HepG2 (cell line): Measurements from ENCODE around the gene METTL13. TPM values are rescaled to one million over a fixed set of nuclear protein-coding genes. Genes with fewer than 3 reads are reported as not detected.

ENCODE experiments used
- ARID4A ChIP-seq: sonication (generic); formaldehyde crosslinking; IDR thresholded peaks from 2 replicates; pipeline ENCODE4 v1.5.0; 2020; ENCODE audit warnings: mild to moderate bottlenecking, missing genetic modification reagents, borderline replicate concordance
- CHD2 ChIP-seq: IDR thresholded peaks from 2 replicates; pipeline ENCODE4 v1.6.1; 2011; ENCODE audit warnings: low read depth, low read length, improper control_type of control experiment
- FOXM1 ChIP-seq: sonication (generic); formaldehyde crosslinking; IDR thresholded peaks from 2 replicates; pipeline ENCODE4 v1.5.0; 2020; ENCODE audit warnings: missing genetic modification reagents
- GATA4 ChIP-seq: sonication (generic); IDR thresholded peaks from 2 replicates; pipeline ENCODE4 v1.6.1; 2016; ENCODE audit warnings: antibody characterized with exemption, low read depth, borderline replicate concordance
- KAT2B ChIP-seq: fragments of 150-350 bp; IDR thresholded peaks from 2 replicates; pipeline ENCODE4 v1.6.1; 2014; ENCODE audit warnings: low read depth, low read length, borderline replicate concordance
- MED13 ChIP-seq: sonication (generic); formaldehyde crosslinking; IDR thresholded peaks from 2 replicates; pipeline ENCODE4 v1.5.0; 2020; ENCODE audit warnings: missing genetic modification reagents
- MTA3 ChIP-seq: sonication (generic); formaldehyde crosslinking; IDR thresholded peaks from 2 replicates; pipeline ENCODE4 v1.4.0; 2020; ENCODE audit warnings: missing genetic modification reagents
- SNAPC2 ChIP-seq: sonication (generic); formaldehyde crosslinking; IDR thresholded peaks from 2 replicates; pipeline ENCODE4 v1.8.1; 2022; ENCODE audit warnings: mild to moderate bottlenecking, missing genetic modification reagents
- TBL1XR1 ChIP-seq: fragments of 150-350 bp; IDR thresholded peaks from 2 replicates; pipeline ENCODE4 v1.6.1; 2014; ENCODE audit warnings: borderline replicate concordance, low read length; ENCODE audit not compliant: partially characterized antibody
- ZBTB34 ChIP-seq: sonication (generic); formaldehyde crosslinking; IDR thresholded peaks from 2 replicates; pipeline ENCODE4 v1.8.0; 2022; ENCODE audit warnings: mild to moderate bottlenecking, missing genetic modification reagents
- ZFX ChIP-seq: sonication (generic); formaldehyde crosslinking; IDR thresholded peaks from 2 replicates; pipeline ENCODE4 v1.4.0; 2020; ENCODE audit warnings: mild to moderate bottlenecking, low read depth, missing genetic modification reagents, moderate library complexity
- ZNF18 ChIP-seq: sonication (generic); formaldehyde crosslinking; IDR thresholded peaks from 2 replicates; pipeline ENCODE4 v1.8.0; 2022; ENCODE audit warnings: mild to moderate bottlenecking, missing genetic modification reagents; ENCODE audit not compliant: insufficient replicate concordance
- ZNF251 ChIP-seq: sonication (generic); formaldehyde crosslinking; IDR thresholded peaks from 2 replicates; pipeline ENCODE4 v1.9.0; 2021; ENCODE audit warnings: mild to moderate bottlenecking, missing genetic modification reagents
- ZNF253 ChIP-seq: sonication (generic); formaldehyde crosslinking; IDR thresholded peaks from 2 replicates; pipeline ENCODE4 v1.8.0; 2022; ENCODE audit warnings: mild to moderate bottlenecking, missing genetic modification reagents, borderline replicate concordance
- ZNF460 ChIP-seq: sonication (generic); formaldehyde crosslinking; IDR thresholded peaks from 2 replicates; pipeline ENCODE4 v1.5.1; 2020; ENCODE audit warnings: missing genetic modification reagents, mild to moderate bottlenecking, borderline replicate concordance
- ZNF558 ChIP-seq: sonication (generic); formaldehyde crosslinking; IDR thresholded peaks from 2 replicates; pipeline ENCODE4 v1.9.0; 2022; ENCODE audit warnings: mild to moderate bottlenecking, missing genetic modification reagents, borderline replicate concordance
- ZNF639 ChIP-seq: conservative IDR thresholded peaks from 2 replicates; pipeline ENCODE4 v1.6.1; 2018; ENCODE audit warnings: missing genetic modification reagents
- ZNF724P ChIP-seq: sonication (generic); formaldehyde crosslinking; IDR thresholded peaks from 2 replicates; pipeline ENCODE4 v1.8.0; 2022; ENCODE audit warnings: missing genetic modification reagents, borderline replicate concordance
- ZNF761 ChIP-seq: sonication (generic); formaldehyde crosslinking; conservative IDR thresholded peaks from 2 replicates; pipeline ENCODE4 v1.4.0; 2020; ENCODE audit warnings: mild to moderate bottlenecking, missing genetic modification reagents
- ZNF777 ChIP-seq: sonication (generic); formaldehyde crosslinking; IDR thresholded peaks from 2 replicates; pipeline ENCODE4 v1.4.0; 2020; ENCODE audit warnings: missing genetic modification reagents
- ZSCAN25 ChIP-seq: sonication (generic); formaldehyde crosslinking; IDR thresholded peaks from 2 replicates; pipeline ENCODE4 v1.8.0; 2022; ENCODE audit warnings: mild to moderate bottlenecking, missing genetic modification reagents
- polyA plus RNA-seq, 8 experiments: library from polyadenylated mRNA; depleted of rRNA in 3 of 8; stranded (reverse) in 7 of 8; unstranded in 1 of 8; fragments of >200 nt; fragmentation: Illumina TruSeq in 4 of 8; extraction: Trizol in 4 of 8; gene quantifications; 2 replicates each; pipeline versions ENCODE4 v1.2.1 to v1.2.3, GENCODE V29; 2011 to 2016; ENCODE audit warnings: low read depth in 4 of 8, missing spikeins in 1 of 8, mixed read lengths in 1 of 8; ENCODE audit not compliant: insufficient read depth in 1 of 8
- total RNA-seq, 5 experiments: library from RNA; depleted of rRNA; stranded (reverse); fragments of >200 nt; fragmentation: Illumina TruSeq; extraction: Trizol; gene quantifications; 2 replicates each; pipeline ENCODE4 v1.2.3, GENCODE V29; 2016; ENCODE audit warnings: low read depth in 1 of 5

Gene METTL13
- total and polyA plus RNA-seq, 2 of the 13 experiments (the other 11 are each of a cell fraction or from before 2014, with no cell fraction given), result 18.6 to 22.8 TPM

- no peak for TF ChIP-seq ZNF460 (CRISPR knock-in tag)
- peak; percentile 21 for TF ChIP-seq TBL1XR1
- 0 out of 2 replicates have a peak, but pooled peaks have one; percentile 12 for TF ChIP-seq CHD2
- TF ChIP-seq MED13 (CRISPR knock-in tag), result 0 out of 2 replicates have a peak, but pooled peaks have one; percentile 46
- peak; percentile 96 for TF ChIP-seq ZNF777
- TF ChIP-seq ZNF253, result no peak
- TF ChIP-seq ZFX (CRISPR knock-in tag), result peak; percentile 80
- peak; percentile 94 for TF ChIP-seq ZBTB34 (CRISPR knock-in tag)
- peak; percentile 87; the same call in 1 of the 2 replicates for TF ChIP-seq ARID4A (CRISPR knock-in tag)
- TF ChIP-seq GATA4, result no peak
- TF ChIP-seq ZNF639 (CRISPR knock-in tag), result peak; percentile 72
- TF ChIP-seq ZNF251 (CRISPR knock-in tag), result no peak
- no peak for TF ChIP-seq FOXM1 (CRISPR knock-in tag)
- TF ChIP-seq MTA3, result no peak
- TF ChIP-seq KAT2B, result no peak
- TF ChIP-seq ZNF761 (CRISPR knock-in tag), result no peak
- TF ChIP-seq ZNF18 (CRISPR knock-in tag), result no peak
- TF ChIP-seq SNAPC2 (CRISPR knock-in tag), result 0 out of 2 replicates have a peak, but pooled peaks have one; percentile 12
- 0 out of 2 replicates have a peak, but pooled peaks have one; percentile 18 for TF ChIP-seq ZNF724P (CRISPR knock-in tag)
- TF ChIP-seq ZSCAN25 (CRISPR knock-in tag), result no peak
- 0 out of 2 replicates have a peak, but pooled peaks have one; percentile 27 for TF ChIP-seq ZNF558
These were observed 39.4 kb upstream of the METTL13 start, which contains the start of gene VAMP4 (continued) for GRCh38 chr1:171741872-171742576.
